Activated CD8-positive, alpha-beta T cell treated with anti-CD3 and anti-CD28 coated beads for 36 hours (primary cell): ENCODE results near the gene C19orf25. TPM values are rescaled to one million over a fixed set of nuclear protein-coding genes. Genes with fewer than 3 reads are reported as not detected.
"Not testable (repeated sequence)": the region's sequence is repeated elsewhere in the genome, so short reads cannot be mapped to it uniquely, and the experiment has no call there.

Experiments
- ATAC-seq: fragments of 200-7000 bp; cut with Tn5 transposase; one replicate; pipeline ENCODE4 v1.10.0; 2021; ENCODE audit warnings: mild to moderate bottlenecking, moderate library complexity
- CTCF ChIA-PET: fragments of 350-600 bp; sonication (Branson Sonifier 250); formaldehyde crosslinking; loops from one replicate; lab custom pipeline; 2021; ENCODE audit warnings: antibody characterized with exemption; lab: Charles Lee
- POLR2A ChIA-PET: fragments of 350-600 bp; sonication (Branson Sonifier 250); formaldehyde crosslinking; loops from one replicate; lab custom pipeline; 2021; ENCODE audit warnings: antibody characterized with exemption; lab: Charles Lee
- DNase-seq: peaks from one replicate; pipeline ENCODE4 v3.0.0-alpha.2; 2020
- H3K27ac Mint-ChIP-seq: one replicate; pipeline ENCODE4 v1.8.0; 2021; ENCODE audit warnings: mild to moderate bottlenecking, mixed read lengths
- H3K27me3 Mint-ChIP-seq: one replicate; pipeline ENCODE4 v1.8.0; 2021; ENCODE audit warnings: mixed read lengths
- H3K36me3 Mint-ChIP-seq: one replicate; pipeline ENCODE4 v1.8.0; 2021; ENCODE audit warnings: low read depth, mixed read lengths
- H3K4me1 Mint-ChIP-seq: one replicate; pipeline ENCODE4 v1.8.0; 2021; ENCODE audit warnings: low read depth, mixed read lengths
- H3K4me3 Mint-ChIP-seq: one replicate; pipeline ENCODE4 v1.8.0; 2021; ENCODE audit warnings: mild to moderate bottlenecking, moderate library complexity, mixed read lengths
- H3K9me3 Mint-ChIP-seq: one replicate; pipeline ENCODE4 v1.8.0; 2021; ENCODE audit warnings: mixed read lengths
- CTCF ChIP-seq: fragments of 200-600 bp; IDR thresholded peaks from one replicate; pipeline ENCODE4 v1.8.0; 2022; ENCODE audit warnings: antibody characterized with exemption, mild to moderate bottlenecking
- intact Hi-C: fragments of 100-400 bp; cut with micrococcal nuclease; formaldehyde crosslinking; loops from one replicate; pipeline ENCODE4 v1.10.0; 2022
- total RNA-seq, 2 experiments: library from RNA; stranded (reverse); gene quantifications; one replicate each; pipeline ENCODE4 v1.2.3, GENCODE V29; 2021

C19orf25 gene
- total RNA-seq, 2 experiments from 2014 or later: 21.3 to 21.5 TPM

DNA sequence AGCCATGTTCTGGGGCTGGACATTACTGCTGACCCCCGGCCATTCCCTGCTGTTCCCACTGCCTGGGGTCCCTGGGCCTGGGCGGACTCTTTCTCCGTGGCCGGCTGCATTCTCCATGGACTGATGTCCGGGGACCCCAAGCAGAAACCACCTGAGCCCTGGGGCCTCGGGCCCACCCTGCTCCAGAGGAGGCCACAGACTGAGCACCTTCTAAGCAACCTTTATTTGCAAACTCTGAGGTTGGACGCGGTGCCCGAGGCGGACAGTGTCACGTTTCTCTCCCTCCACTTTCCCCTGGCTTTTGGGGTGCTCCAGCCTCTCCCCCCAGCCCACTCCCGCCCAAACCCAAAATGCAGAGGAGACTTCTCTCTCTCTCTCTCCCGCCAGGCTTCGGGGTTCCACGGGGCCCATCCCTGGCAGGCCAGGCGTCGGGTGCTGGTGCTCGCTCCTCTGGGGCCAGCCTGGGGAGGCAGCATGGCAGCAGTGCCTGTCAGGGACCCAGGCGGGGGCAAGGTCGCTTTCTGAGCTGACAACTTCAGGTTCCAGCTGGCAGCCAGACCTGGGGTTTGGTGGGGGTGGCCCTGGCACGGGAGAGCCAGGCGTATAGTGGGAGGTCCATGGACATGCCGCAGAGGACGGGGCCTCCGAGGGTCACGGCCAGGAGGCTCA lies 2.3 kb upstream of the C19orf25 start:
- CTCF ChIA-PET: no interaction called here
- POLR2A ChIA-PET: interaction anchor here (0.9 to 1.5 kb wide), 2 partner anchors 9 to 22 kb away, joined by 3 read pairs; partner anchors contain the start of gene PCSK4
- no peaks in the 10 kb centered on the region for H3K9me3 Mint-ChIP-seq
- DNase-seq (no peak), ATAC-seq (no peak)
- no peaks in the 10 kb centered on the region for H3K27me3 Mint-ChIP-seq
- TF ChIP-seq CTCF: no peak
- peaks cover 8% of the 10 kb centered on the region for H3K36me3 Mint-ChIP-seq
- intact Hi-C loops: no loop called here
- no peak overlapping the region for H3K4me3 Mint-ChIP-seq
- peaks cover 16% of the 10 kb centered on the region for H3K4me1 Mint-ChIP-seq
- no peak overlapping the region for H3K27ac Mint-ChIP-seq

DNA sequence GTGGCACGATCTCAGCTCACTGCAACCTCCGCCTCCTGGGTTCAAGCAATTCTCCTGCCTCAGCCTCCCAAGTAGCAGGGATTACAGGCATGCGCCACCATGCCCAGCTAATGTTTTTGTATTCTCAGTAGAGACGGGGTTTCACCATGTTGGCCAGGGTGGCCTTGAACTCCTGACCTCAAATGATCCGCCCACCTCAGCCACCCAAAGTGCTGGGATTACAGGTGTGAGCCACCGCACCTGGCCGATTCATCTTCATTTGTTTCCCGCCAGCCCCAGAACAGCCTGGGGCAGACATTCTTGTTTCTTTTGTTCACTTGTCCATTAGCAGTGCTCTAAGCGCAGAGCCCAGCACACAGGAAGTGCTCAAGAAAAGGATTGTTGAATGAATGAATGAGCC lies 2.0 kb downstream of the C19orf25 start:
- H3K4me1 Mint-ChIP-seq: peaks cover 20% of the 10 kb centered on the region
- H3K4me3 Mint-ChIP-seq: peak overlapping the region; percentile 81
- ATAC-seq, H3K27ac Mint-ChIP-seq, H3K36me3 Mint-ChIP-seq, H3K27me3 Mint-ChIP-seq, H3K9me3 Mint-ChIP-seq, intact Hi-C loops, DNase-seq: not testable (repeated sequence)
- POLR2A ChIA-PET: interaction anchor here (1.5 kb wide), 1 partner anchor 11 kb away, joined by 4 read pairs; no protein-coding TSS in a partner anchor
- CTCF ChIA-PET: interaction anchor here (1.2 to 1.6 kb wide), 2 partner anchors 31 to 33 kb away, joined by 3 to 4 read pairs; no protein-coding TSS in a partner anchor

DNA sequence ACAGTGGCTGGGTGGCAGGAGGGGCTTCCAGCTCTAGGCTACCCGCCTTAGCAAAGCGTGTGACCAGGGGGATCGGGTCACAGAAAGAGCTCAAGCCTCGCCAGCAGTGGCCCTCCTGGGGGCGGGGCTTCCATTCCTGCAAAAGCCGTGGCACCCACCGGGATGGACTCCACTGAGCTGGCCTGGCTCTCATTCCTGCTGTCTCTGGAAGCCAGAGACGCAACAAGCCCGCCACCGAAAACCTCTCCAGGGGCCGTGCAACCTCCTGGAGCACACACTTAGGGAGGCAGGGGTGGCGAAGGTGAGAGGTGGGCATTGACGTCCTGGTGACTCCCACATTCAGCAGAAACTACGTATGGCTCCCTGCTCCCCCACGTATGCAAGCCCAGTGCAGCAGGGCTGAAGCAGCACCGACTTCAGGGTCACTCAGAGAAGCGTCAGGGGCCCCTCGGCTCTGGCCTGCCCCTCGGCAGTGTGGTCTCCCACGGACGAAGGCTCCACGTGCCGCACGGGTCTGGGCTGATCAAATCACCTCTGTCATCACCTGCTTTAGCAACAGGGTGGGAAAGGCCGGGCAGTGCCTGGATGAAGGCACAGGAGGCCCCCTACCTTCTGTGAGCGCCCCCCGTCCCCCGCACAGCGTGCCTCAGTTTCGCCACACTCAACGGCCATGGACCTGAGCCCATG lies 3.1 kb downstream of the C19orf25 start:
- ChIA-PET POLR2A (interaction anchor here (0.8 to 1.2 kb wide), 2 partner anchors 33 to 177 kb away, joined by 3 to 4 read pairs; no protein-coding TSS in a partner anchor), CTCF (interaction anchor here (1.1 to 1.5 kb wide), 3 partner anchors 26 to 195 kb away, joined by 3 read pairs; partner anchors contain the start of gene APC2)
- intact Hi-C loops: no loop called here
- Mint-ChIP-seq H3K36me3 (peaks cover 8% of the 10 kb centered on the region), H3K4me1 (peaks cover 26% of the 10 kb centered on the region), H3K27ac (no peak overlapping the region), H3K9me3 (no peaks in the 10 kb centered on the region), H3K4me3 (no peak overlapping the region), H3K27me3 (peaks cover 8% of the 10 kb centered on the region)
- DNase-seq (no peak), ATAC-seq (no peak)
- TF ChIP-seq CTCF: no peak

DNA sequence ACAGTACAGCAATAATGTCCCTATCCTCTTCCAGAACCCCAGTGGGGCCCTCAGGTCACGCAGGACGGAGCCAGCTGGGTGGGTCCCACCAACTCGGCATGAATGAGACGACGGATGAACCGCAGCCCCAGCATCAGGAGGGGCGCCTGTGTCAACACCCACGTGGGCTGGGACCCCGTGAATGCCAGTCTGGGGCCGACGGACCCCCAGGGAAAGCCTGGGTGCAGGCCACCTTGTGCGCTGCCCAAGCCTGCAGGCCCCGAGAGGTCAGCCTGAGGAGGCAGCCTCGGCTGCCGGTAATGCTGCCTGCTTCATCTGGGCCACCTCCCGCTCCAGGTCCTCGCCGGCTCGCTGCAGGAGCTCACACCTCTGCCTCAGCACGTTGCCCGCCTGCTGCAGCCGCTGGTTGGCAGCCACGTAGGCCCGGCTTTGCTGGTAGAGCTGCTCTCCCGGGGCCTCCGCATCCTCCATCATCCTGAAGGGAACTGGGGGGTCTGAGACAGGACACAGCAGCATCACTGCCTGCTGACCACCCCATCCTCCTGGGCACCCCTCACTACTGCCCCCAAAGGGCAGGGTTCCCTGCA lies 4.2 kb downstream of the C19orf25 start:
- Mint-ChIP-seq H3K9me3 (no peaks in the 10 kb centered on the region), H3K4me1 (peaks cover 29% of the 10 kb centered on the region), H3K27me3 (peaks cover 11% of the 10 kb centered on the region), H3K27ac (no peak overlapping the region), H3K36me3 (peaks cover 8% of the 10 kb centered on the region), H3K4me3 (no peak overlapping the region)
- intact Hi-C loops: no loop called here
- ChIA-PET POLR2A (interaction anchor here (0.8 to 1.2 kb wide), 2 partner anchors 32 to 178 kb away, joined by 3 to 4 read pairs; no protein-coding TSS in a partner anchor), CTCF (interaction anchor here (1.1 to 1.5 kb wide), 3 partner anchors 25 to 196 kb away, joined by 3 read pairs; partner anchors contain the start of gene APC2)
- no peak for ATAC-seq
- no peak for DNase-seq
- TF ChIP-seq CTCF: no peak

DNA sequence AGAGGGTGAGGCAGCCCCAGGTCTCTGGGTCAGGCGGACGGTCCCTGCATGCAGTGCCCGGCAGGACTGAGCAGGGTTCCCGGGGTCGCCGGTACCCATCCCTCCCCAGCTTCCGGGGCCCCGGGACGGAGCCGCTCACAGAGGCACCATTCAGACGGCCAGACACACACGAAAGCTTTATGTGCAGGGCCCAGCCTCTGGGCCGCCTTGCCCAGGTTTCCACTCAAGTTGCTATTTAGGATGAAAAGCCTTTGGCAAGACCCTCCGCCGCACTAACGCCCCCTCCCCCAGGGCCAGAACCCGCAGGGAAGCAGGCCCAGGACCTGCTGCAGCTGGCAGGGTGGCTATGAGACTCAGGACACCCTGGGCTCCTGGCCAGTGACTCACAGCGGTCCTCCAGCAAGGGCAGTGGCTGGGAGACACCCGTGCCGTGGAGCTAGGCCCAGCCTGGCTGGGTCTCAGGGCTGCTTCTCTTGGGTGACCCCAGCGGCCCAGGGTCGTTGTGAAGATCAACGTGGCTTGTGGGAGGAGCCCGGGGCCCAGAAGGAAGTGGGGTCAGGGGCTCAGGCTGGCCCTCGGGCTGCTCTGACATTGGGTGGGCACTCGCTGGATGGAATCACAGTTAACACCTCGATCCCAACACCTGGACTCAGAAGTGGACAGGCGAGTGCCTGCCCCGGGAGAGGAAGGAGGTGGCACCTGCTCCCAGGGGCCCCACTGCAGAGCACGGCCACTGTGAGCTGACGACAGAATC lies 4.8 kb downstream of the C19orf25 start:
- Mint-ChIP-seq H3K36me3 (peaks cover 7% of the 10 kb centered on the region), H3K4me1 (peaks cover 28% of the 10 kb centered on the region), H3K27ac (no peak overlapping the region), H3K9me3 (no peaks in the 10 kb centered on the region), H3K27me3 (peaks cover 11% of the 10 kb centered on the region), H3K4me3 (no peak overlapping the region)
- no peak for DNase-seq
- TF ChIP-seq CTCF: no peak
- ChIA-PET POLR2A (interaction anchor here (1.1 to 1.8 kb wide), 2 partner anchors 17 to 32 kb away, joined by 3 to 6 read pairs; no protein-coding TSS in a partner anchor), CTCF (interaction anchor here (1.3 to 1.5 kb wide), 2 partner anchors 30 to 197 kb away, joined by 3 read pairs; no protein-coding TSS in a partner anchor)
- intact Hi-C loops: no loop called here
- no peak for ATAC-seq
